ENCODE data around the gene SLC4A2. TPM values are rescaled to one million over a fixed set of nuclear protein-coding genes. Genes with fewer than 3 reads are reported as not detected.

Gene SLC4A2
- total RNA-seq, 4 donors from 2014 or later, result 74.3 to 111 (median 91.4) TPM

GRCh38 chr7:151012031-151012692 lies 47.2 kb upstream of the SLC4A2 start:
- peaks cover 0 to 42% (median 16%) of the 10 kb centered on the region in 4 donors for H3K4me1 ChIP-seq
- DNase-seq (ENCODE audit: low spot score in 2 of 2), result no peak
- 68 to 81% methylated on average over 6 of the region's 6 CpGs for WGBS, 2 donors
- peaks cover 2 to 82% of the 10 kb centered on the region in 2 donors for H3K27me3 ChIP-seq
- no peaks in the 10 kb centered on the region for H3K9me3 ChIP-seq
- TF ChIP-seq POLR2A (IDR thresholded peaks at IDR 0.05), result no peak
- no peak for TF ChIP-seq CTCF (IDR thresholded peaks at IDR 0.05)
- TF ChIP-seq EP300 (IDR thresholded peaks at IDR 0.05), result no peak
- H3K4me3 ChIP-seq, result no peak overlapping the region
- H3K36me3 ChIP-seq, result no peaks in the 10 kb centered on the region
- no peak overlapping the region for H3K27ac ChIP-seq

- H3K9me3 ChIP-seq, result no peaks in the 10 kb centered on the region
- peaks cover 2 to 83% of the 10 kb centered on the region in 2 donors for H3K27me3 ChIP-seq
- H3K36me3 ChIP-seq, result no peaks in the 10 kb centered on the region
- TF ChIP-seq EP300 (IDR thresholded peaks at IDR 0.05) (no peak), POLR2A (IDR thresholded peaks at IDR 0.05) (no peak), CTCF (IDR thresholded peaks at IDR 0.05) (peak; percentile 7 to 43 (median 35))
- 17 to 26% methylated on average over 5 to 17 of the region's 23 CpGs for WGBS, 2 donors
- no peak overlapping the region for H3K4me3 ChIP-seq
- H3K4me1 ChIP-seq, result peaks cover 0 to 41% (median 18%) of the 10 kb centered on the region in 4 donors
- no peak overlapping the region for H3K27ac ChIP-seq
- no peak for DNase-seq (ENCODE audit: low spot score in 2 of 2)
These were observed 46.5 kb upstream of the SLC4A2 start for GRCh38 chr7:151012911-151013347.

DNA sequence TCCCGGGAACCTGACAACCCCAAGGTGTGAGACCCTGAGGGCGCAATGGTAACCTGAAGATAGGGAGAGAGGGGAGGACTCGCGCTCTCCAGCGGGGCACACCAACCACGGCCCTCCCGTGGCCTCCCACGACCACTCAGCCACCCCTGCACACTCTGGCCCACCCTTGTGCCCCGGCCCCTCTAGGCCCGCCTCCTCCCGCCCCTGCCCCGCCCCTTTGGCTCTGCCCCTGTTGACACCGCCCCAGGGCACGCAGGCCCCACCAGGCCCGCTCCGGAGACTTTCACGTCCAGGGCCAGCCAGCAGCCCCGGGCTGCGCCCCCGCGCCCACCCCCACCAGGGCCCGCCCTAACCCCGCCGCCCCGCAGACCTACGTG lies 46.0 kb upstream of the SLC4A2 start:
- Histone ChIP-seq H3K4me3 (peak overlapping the region in 3 of 4 donors; percentile 22 to 41 (median 33)), H3K36me3 (no peaks in the 10 kb centered on the region), H3K9me3 (no peaks in the 10 kb centered on the region), H3K4me1 (peaks cover 0 to 43% (median 19%) of the 10 kb centered on the region in 4 donors), H3K27me3 (peaks cover 2 to 83% of the 10 kb centered on the region in 2 donors), H3K27ac (no peak overlapping the region)
- 8 to 30% methylated on average over 5 to 16 of the region's 26 CpGs for WGBS, 2 donors
- DNase-seq (ENCODE audit: low spot score in 2 of 2), result no peak
- TF ChIP-seq EP300 (IDR thresholded peaks at IDR 0.05), result no peak
- TF ChIP-seq CTCF (IDR thresholded peaks at IDR 0.05), result no peak
- TF ChIP-seq POLR2A (IDR thresholded peaks at IDR 0.05), result no peak

- Histone ChIP-seq H3K9me3 (no peaks in the 10 kb centered on the region), H3K27me3 (peaks cover 2 to 82% of the 10 kb centered on the region in 2 donors), H3K4me1 (peaks cover 0 to 44% (median 21%) of the 10 kb centered on the region in 4 donors), H3K27ac (peak overlapping the region in 1 of 4 donors; percentile 45), H3K36me3 (no peaks in the 10 kb centered on the region), H3K4me3 (peak overlapping the region in 3 of 4 donors; percentile 22 to 41 (median 33))
- DNase-seq (ENCODE audit: low spot score in 2 of 2), result peak; percentile 21 to 48
- TF ChIP-seq CTCF (IDR thresholded peaks at IDR 0.05) (peak in 2 of 5 experiments; percentile 6 to 9), EP300 (IDR thresholded peaks at IDR 0.05) (no peak), POLR2A (IDR thresholded peaks at IDR 0.05) (no peak)
- WGBS, 2 donors, result 18 to 21% methylated on average over 21 to 44 of the region's 55 CpGs
These were observed 45.5 kb upstream of the SLC4A2 start for GRCh38 chr7:151013733-151014497.

DNA sequence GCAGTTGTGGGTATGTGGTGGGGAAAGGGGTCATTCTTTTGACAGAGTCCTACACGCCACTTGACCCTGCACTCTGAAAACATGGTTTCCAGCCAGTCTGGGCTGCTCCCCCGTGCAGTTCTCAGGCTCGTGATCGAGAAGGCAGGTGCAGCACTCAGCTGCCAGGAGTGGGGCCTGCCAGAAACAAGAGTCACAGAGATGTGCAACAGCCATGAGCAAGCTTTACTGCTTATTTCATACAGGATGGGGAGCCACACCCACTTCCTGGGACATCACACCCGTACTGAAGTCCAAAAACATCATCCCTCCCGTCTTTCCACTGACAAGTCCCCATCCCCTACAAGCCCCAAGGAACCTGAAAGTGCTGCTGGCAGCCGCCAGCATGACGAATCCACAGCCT lies 44.4 kb upstream of the SLC4A2 start:
- no peak overlapping the region for H3K4me3 ChIP-seq
- TF ChIP-seq EP300 (IDR thresholded peaks at IDR 0.05) (no peak), POLR2A (IDR thresholded peaks at IDR 0.05) (no peak), CTCF (IDR thresholded peaks at IDR 0.05) (no peak)
- no peak for DNase-seq (ENCODE audit: low spot score in 2 of 2)
- 80 to 87% methylated on average over 8 of the region's 8 CpGs for WGBS, 2 donors
- no peak overlapping the region for H3K27ac ChIP-seq
- no peaks in the 10 kb centered on the region for H3K9me3 ChIP-seq
- peaks cover 0 to 44% (median 25%) of the 10 kb centered on the region in 4 donors for H3K4me1 ChIP-seq
- H3K27me3 ChIP-seq, result peaks cover 2 to 82% of the 10 kb centered on the region in 2 donors
- no peaks in the 10 kb centered on the region for H3K36me3 ChIP-seq

Measured in tibial nerve (tissue), 4 donors.